BE2C (cell line): ENCODE measurements around the gene RARG. TPM values are rescaled to one million over a fixed set of nuclear protein-coding genes. Genes with fewer than 3 reads are reported as not detected.

Experiments used
- DNase-seq: peaks from one replicate; pipeline ENCODE4 v3.0.0-alpha.2; 2020
- H3K27me3 ChIP-seq: fragments of 250-450 bp; sonication (Bioruptor Pico); 2 replicates; pipeline ENCODE4 v1.5.1; 2020; ENCODE audit warnings: mild to moderate bottlenecking
- H3K36me3 ChIP-seq: fragments of 250-450 bp; sonication (Bioruptor Pico); 2 replicates; pipeline ENCODE4 v1.5.1; 2020; ENCODE audit warnings: mild to moderate bottlenecking
- H3K4me1 ChIP-seq: fragments of 250-450 bp; sonication (Bioruptor Pico); 2 replicates; pipeline ENCODE4 v1.5.1; 2020
- H3K4me3 ChIP-seq: 2 replicates; pipeline ENCODE4 v1.5.1; 2011; ENCODE audit warnings: low read depth, low read length
- H3K9me3 ChIP-seq: fragments of 250-450 bp; sonication (Bioruptor Pico); 2 replicates; pipeline ENCODE4 v1.5.1; 2020
- CTCF ChIP-seq: IDR thresholded peaks from 2 replicates; pipeline ENCODE4 v1.5.1; 2012; ENCODE audit warnings: mild to moderate bottlenecking, low read depth, low read length
- polyA plus RNA-seq: library from polyadenylated mRNA; unstranded; fragments of >200 nt; gene quantifications from one replicate; pipeline ENCODE4 v1.2.1, GENCODE V29; 2012; ENCODE audit warnings: low read depth, missing spikeins; ENCODE audit not compliant: insufficient read length, insufficient read depth

Gene RARG
- polyA plus RNA-seq, result 20.2 TPM

- no peaks in the 10 kb centered on the region for H3K36me3 ChIP-seq
- peak within 1 kb of the TSS; percentile 64 for H3K4me3 ChIP-seq
- no peaks in the 10 kb centered on the region for H3K27me3 ChIP-seq
- DNase-seq, result peak; percentile 73
- no peaks in the 10 kb centered on the region for H3K9me3 ChIP-seq
- no peak for TF ChIP-seq CTCF
- peaks cover 25% of the 10 kb centered on the region for H3K4me1 ChIP-seq
Observed at GRCh38 chr12:53231921-53232645, at the start of gene RARG. RARG (minus strand) TSS chr12:53232209; CDS start chr12:53227545, 4,664 bp downstream.

GRCh38 chr12:53279888-53280498 lies 48.0 kb upstream of the RARG start:
- TF ChIP-seq CTCF, result no peak
- H3K4me1 ChIP-seq, result no peaks in the 10 kb centered on the region
- no peaks in the 10 kb centered on the region for H3K9me3 ChIP-seq
- no peak for DNase-seq
- peaks cover 93% of the 10 kb centered on the region for H3K36me3 ChIP-seq
- no peaks in the 10 kb centered on the region for H3K27me3 ChIP-seq
- no peak overlapping the region for H3K4me3 ChIP-seq

GRCh38 chr12:53279283-53279869 lies 47.4 kb upstream of the RARG start:
- H3K36me3 ChIP-seq, result peaks cover 94% of the 10 kb centered on the region

DNA sequence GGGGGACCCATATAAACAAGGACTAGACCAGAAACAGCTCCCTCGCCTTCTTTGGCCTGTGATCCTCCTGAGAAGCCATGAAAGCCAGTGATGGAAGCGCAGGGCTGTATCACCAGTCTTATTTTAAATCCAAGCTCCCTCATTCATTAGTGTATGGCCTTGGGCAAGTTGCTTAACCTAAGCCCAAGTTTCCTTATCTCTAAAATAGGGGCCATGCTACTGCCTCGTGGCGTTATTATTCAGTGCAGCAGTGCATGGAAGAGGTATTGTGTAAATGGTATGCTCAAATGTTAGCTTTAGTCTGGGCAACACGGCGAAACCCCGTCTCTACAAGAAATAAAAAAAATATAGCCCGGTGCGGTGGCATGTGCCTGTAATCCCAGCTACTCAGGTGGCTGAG lies 46.0 kb upstream of the RARG start:
- no peak for DNase-seq
- TF ChIP-seq CTCF, result no peak
- Histone ChIP-seq H3K4me1 (no peaks in the 10 kb centered on the region), H3K9me3 (no peaks in the 10 kb centered on the region), H3K4me3 (no peak overlapping the region), H3K36me3 (peaks cover 89% of the 10 kb centered on the region), H3K27me3 (no peaks in the 10 kb centered on the region)

More at GRCh38 chr12:53279283-53279869, 47.4 kb upstream of the RARG start:
- DNase-seq, result no peak
- Histone ChIP-seq H3K4me1 (no peaks in the 10 kb centered on the region), H3K4me3 (no peak overlapping the region), H3K9me3 (no peaks in the 10 kb centered on the region), H3K27me3 (no peaks in the 10 kb centered on the region)
- no peak for TF ChIP-seq CTCF

GRCh38 chr12:53276511-53276910 lies 44.5 kb upstream of the RARG start:
- Histone ChIP-seq H3K36me3 (peaks cover 79% of the 10 kb centered on the region), H3K4me1 (no peaks in the 10 kb centered on the region), H3K4me3 (no peak overlapping the region), H3K27me3 (no peaks in the 10 kb centered on the region), H3K9me3 (no peaks in the 10 kb centered on the region)
- no peak for DNase-seq
- TF ChIP-seq CTCF, result no peak

- Histone ChIP-seq H3K36me3 (peaks cover 78% of the 10 kb centered on the region), H3K9me3 (no peaks in the 10 kb centered on the region)
- no peak for TF ChIP-seq CTCF
Observed at GRCh38 chr12:53274445-53274844, 42.4 kb upstream of the RARG start.

More at GRCh38 chr12:53274445-53274844, 42.4 kb upstream of the RARG start:
- DNase-seq, result no peak
- no peaks in the 10 kb centered on the region for H3K27me3 ChIP-seq
- no peaks in the 10 kb centered on the region for H3K4me1 ChIP-seq
- no peak overlapping the region for H3K4me3 ChIP-seq
